A673 (cell line): ENCODE measurements around the gene TMEM266. TPM values are rescaled to one million over a fixed set of nuclear protein-coding genes. Genes with fewer than 3 reads are reported as not detected.

Source experiments
- BruUV-seq: library from RNA; stranded (reverse); fragments of 400-500 nt; replicated peaks from 2 replicates; lab custom pipeline; 2021; lab: Mats Ljungman, UMichigan
- CTCF ChIA-PET: fragments of 300-600 bp; sonication (Branson Sonifier 250); formaldehyde crosslinking; loops from one replicate; lab custom pipeline; 2022; ENCODE audit warnings: antibody characterized with exemption; lab: Charles Lee
- POLR2A ChIA-PET: fragments of 300-600 bp; sonication (Branson Sonifier 250); formaldehyde crosslinking; loops from one replicate; lab custom pipeline; 2022; ENCODE audit warnings: antibody characterized with exemption; ENCODE audit not compliant: low non-redundant PET; lab: Charles Lee
- DNase-seq: peaks from one replicate; pipeline ENCODE4 v3.0.0-alpha.2; 2015; ENCODE audit warnings: low spot score
- H3K27ac ChIP-seq: fragments of 200-600 bp; sonication (generic); 2 replicates; pipeline ENCODE4 v1.5.1; 2016; ENCODE audit warnings: mixed run types, low read depth, mild to moderate bottlenecking, mixed read lengths, antibody characterized with exemption, low read length; ENCODE audit not compliant: poor library complexity, severe bottlenecking
- H3K27me3 ChIP-seq: fragments of 200-600 bp; sonication (generic); replicated peaks from 2 replicates; pipeline ENCODE4 v1.6.1; 2017; ENCODE audit warnings: mixed run types, low read depth, mild to moderate bottlenecking, mixed read lengths, antibody characterized with exemption, low read length; ENCODE audit not compliant: insufficient read depth, poor library complexity
- H3K36me3 ChIP-seq: fragments of 200-600 bp; sonication (generic); 2 replicates; pipeline ENCODE4 v1.6.1; 2016; ENCODE audit warnings: mixed run types, mild to moderate bottlenecking, mixed read lengths, antibody characterized with exemption, low read length; ENCODE audit not compliant: insufficient read depth, poor library complexity, severe bottlenecking
- H3K4me1 ChIP-seq: fragments of 200-600 bp; sonication (generic); 2 replicates; pipeline ENCODE4 v1.6.1; 2017; ENCODE audit warnings: mixed run types, mild to moderate bottlenecking, mixed read lengths, antibody characterized with exemption, low read length; ENCODE audit not compliant: insufficient read depth, poor library complexity, severe bottlenecking
- H3K4me3 ChIP-seq: fragments of 200-600 bp; sonication (generic); 2 replicates; pipeline ENCODE4 v1.5.1; 2016; ENCODE audit warnings: low read depth, mixed run types, mild to moderate bottlenecking, mixed read lengths, low read length; ENCODE audit not compliant: poor library complexity, severe bottlenecking
- H3K9me3 ChIP-seq: fragments of 200-600 bp; sonication (generic); 2 replicates; pipeline ENCODE4 v1.6.1; 2016; ENCODE audit warnings: mixed run types, low read depth, mild to moderate bottlenecking, mixed read lengths, antibody characterized with exemption, low read length; ENCODE audit not compliant: poor library complexity, severe bottlenecking
- EZH2 ChIP-seq: fragments of 200-600 bp; sonication (generic); IDR thresholded peaks from 2 replicates; pipeline ENCODE4 v1.6.1; 2017; ENCODE audit warnings: borderline replicate concordance, low read depth, mild to moderate bottlenecking, mixed read lengths, antibody characterized with exemption, low read length; ENCODE audit not compliant: poor library complexity, severe bottlenecking
- intact Hi-C: fragments of 100-400 bp; cut with micrococcal nuclease; formaldehyde crosslinking; loops from one replicate; pipeline ENCODE4 v1.10.0; 2022; ENCODE audit not compliant: unreplicated experiment
- total RNA-seq: library from RNA; stranded (reverse); gene quantifications from 2 replicates; pipeline ENCODE4 v1.2.3, GENCODE V29; 2021
- TF ChIP-seq, protein P1 (sequence below): fragments of 300-800, 200-600 bp; sonication (generic); conservative IDR thresholded peaks from 2 replicates; pipeline ENCODE4 v1.5.1; 2017; ENCODE audit warnings: low read depth, mild to moderate bottlenecking, antibody characterized with exemption, low read length, moderate library complexity, mixed read lengths

Gene TMEM266
- total RNA-seq, 1 experiment from 2014 or later, result not detected

GRCh38 chr15:76203346-76204108 lies 143.7 kb downstream of the TMEM266 start:
- Histone ChIP-seq H3K36me3 (no peaks in the 10 kb centered on the region), H3K27me3 (no peaks in the 10 kb centered on the region), H3K4me1 (no peaks in the 10 kb centered on the region), H3K27ac (no peak overlapping the region), H3K9me3 (no peaks in the 10 kb centered on the region), H3K4me3 (no peak overlapping the region)
- ChIA-PET POLR2A (no interaction called here), CTCF (interaction anchor here (1.3 kb wide), 1 partner anchor 18 kb away, joined by 3 read pairs; no protein-coding TSS in a partner anchor)
- TF ChIP-seq, protein P1, sequence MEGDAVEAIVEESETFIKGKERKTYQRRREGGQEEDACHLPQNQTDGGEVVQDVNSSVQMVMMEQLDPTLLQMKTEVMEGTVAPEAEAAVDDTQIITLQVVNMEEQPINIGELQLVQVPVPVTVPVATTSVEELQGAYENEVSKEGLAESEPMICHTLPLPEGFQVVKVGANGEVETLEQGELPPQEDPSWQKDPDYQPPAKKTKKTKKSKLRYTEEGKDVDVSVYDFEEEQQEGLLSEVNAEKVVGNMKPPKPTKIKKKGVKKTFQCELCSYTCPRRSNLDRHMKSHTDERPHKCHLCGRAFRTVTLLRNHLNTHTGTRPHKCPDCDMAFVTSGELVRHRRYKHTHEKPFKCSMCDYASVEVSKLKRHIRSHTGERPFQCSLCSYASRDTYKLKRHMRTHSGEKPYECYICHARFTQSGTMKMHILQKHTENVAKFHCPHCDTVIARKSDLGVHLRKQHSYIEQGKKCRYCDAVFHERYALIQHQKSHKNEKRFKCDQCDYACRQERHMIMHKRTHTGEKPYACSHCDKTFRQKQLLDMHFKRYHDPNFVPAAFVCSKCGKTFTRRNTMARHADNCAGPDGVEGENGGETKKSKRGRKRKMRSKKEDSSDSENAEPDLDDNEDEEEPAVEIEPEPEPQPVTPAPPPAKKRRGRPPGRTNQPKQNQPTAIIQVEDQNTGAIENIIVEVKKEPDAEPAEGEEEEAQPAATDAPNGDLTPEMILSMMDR, result no peak
- no peak for TF ChIP-seq EZH2
- intact Hi-C loops, result no loop called here
- no peak for DNase-seq
- no TSS peak for BruUV-seq

DNA sequence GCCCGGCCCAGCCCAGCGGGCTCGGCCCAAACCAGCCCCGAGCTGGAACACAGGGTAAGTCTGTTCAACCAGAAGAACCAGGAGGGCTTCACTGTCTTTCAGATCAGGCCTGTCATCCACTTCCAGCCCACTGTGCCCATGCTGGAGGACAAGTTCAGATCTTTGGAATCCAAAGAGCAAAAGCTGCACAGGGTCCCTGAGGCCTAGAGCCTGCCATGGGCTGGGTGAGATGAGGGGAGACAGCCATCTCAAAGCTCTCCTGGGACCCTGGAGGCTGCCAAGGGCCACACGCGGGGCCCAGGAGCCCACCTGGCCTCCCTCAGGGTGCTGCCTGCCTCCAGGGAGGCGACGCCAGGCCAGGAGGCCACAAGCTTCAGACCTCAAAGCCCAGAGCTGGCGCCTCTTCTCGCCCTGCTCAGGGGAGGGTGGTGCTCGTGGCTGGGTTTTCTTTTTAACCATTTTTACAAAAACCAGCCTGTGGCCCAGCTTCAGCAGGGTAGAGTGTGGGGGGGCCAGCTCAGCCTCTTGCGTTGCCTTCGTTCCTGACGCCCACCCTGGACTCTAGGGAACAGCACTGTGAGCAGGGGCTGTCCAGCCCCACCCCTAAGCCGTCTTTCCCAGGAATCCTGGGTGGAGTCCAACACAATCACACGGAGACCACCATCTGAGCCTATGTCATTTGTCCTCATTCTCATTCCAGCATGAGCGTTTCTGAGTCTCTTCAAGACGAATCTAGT lies 144.5 kb downstream of the TMEM266 start:
- Histone ChIP-seq H3K36me3 (no peaks in the 10 kb centered on the region), H3K27me3 (no peaks in the 10 kb centered on the region), H3K4me1 (no peaks in the 10 kb centered on the region), H3K27ac (no peak overlapping the region), H3K9me3 (no peaks in the 10 kb centered on the region), H3K4me3 (no peak overlapping the region)
- no peak for DNase-seq
- intact Hi-C loops, result no loop called here
- ChIA-PET CTCF (no interaction called here), POLR2A (no interaction called here)
- BruUV-seq, result no TSS peak
- TF ChIP-seq, protein P1, result no peak
- no peak for TF ChIP-seq EZH2

DNA sequence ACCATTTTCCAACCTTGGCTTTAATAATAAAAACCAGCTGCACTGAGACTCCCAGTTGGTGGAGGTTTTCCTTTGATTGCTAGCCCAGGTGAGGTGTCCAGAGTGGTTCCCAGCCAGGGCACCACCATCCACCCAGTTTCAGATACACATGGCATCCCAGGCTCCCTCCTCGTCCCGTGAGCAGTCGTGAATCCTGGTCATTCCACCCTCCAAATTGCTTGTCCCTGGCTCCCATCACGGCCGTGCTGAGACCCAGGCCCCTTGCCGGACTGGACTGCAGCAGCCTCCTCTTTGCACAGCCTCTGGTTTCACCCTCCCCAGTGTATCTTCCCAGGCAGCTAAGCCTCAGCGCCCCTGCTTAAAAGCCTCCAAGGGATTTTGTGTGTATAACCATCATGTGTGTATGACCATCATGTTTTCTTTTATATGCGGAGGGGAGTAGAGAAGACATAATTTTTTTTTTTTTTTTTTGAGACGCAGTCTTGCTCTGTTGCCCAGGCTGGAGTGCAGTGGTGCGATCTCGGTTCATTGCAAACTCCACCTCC lies 145.2 kb downstream of the TMEM266 start:
- DNase-seq, result no peak
- POLR2A ChIA-PET, result no interaction called here
- Histone ChIP-seq H3K4me1 (no peaks in the 10 kb centered on the region), H3K36me3 (no peaks in the 10 kb centered on the region), H3K9me3 (no peaks in the 10 kb centered on the region), H3K4me3 (no peak overlapping the region), H3K27me3 (no peaks in the 10 kb centered on the region), H3K27ac (no peak overlapping the region)
- intact Hi-C loops, result no loop called here
- no TSS peak for BruUV-seq
- TF ChIP-seq EZH2, result no peak
- TF ChIP-seq, protein P1, result no peak
- CTCF ChIA-PET, result no interaction called here
